ENCODE data around the gene TTC21B.
A peak's percentile ranks its signal among the peaks of the same experiment; 100 is the strongest.

TTC21B gene

DNA sequence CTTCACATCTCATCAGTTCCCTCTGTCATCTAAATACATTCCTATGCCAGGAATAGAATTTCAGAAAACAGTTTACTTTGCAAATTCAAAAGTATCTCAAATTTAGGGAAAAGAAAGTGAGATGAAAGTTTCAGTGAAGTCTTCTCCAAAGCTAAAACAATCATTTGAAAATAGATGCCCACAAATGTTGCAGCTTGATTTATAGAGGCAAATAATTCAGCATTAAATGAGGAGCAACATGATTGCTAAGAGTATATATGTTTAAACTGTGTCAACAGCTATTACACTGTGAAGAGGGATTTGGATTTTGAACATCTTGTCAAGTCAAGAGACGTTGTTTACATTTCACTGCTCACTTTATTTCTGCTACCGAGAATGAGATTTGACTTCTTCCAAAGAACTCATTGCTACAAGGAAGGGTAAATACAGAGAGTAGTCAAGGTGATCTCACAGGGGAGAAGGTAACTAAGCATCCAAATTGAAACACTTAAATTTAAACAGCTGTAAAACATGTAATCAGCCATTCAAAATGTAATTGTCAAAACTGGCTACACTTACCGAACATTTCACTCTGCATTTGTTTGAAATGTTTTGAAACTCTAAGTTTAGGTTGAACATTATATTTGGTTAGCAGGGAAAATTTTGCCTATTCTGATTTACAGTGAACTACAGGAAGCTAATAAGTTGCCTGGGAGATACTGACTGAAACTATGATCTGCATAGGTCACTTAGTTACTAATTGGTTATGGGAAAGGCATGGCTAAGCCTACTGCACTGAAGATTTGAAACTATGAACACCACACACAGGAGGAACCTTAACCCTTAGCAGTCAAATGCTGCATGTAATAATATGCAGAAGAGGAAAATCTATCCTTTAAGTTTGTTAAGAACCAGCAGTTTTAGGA is 126.3 kb downstream of the TTC21B start:
- in situ Hi-C loops (cut with HindIII; ENCODE audit: low sequenced_read_pairs), result no loop called here
- TF ChIP-seq, protein P1, sequence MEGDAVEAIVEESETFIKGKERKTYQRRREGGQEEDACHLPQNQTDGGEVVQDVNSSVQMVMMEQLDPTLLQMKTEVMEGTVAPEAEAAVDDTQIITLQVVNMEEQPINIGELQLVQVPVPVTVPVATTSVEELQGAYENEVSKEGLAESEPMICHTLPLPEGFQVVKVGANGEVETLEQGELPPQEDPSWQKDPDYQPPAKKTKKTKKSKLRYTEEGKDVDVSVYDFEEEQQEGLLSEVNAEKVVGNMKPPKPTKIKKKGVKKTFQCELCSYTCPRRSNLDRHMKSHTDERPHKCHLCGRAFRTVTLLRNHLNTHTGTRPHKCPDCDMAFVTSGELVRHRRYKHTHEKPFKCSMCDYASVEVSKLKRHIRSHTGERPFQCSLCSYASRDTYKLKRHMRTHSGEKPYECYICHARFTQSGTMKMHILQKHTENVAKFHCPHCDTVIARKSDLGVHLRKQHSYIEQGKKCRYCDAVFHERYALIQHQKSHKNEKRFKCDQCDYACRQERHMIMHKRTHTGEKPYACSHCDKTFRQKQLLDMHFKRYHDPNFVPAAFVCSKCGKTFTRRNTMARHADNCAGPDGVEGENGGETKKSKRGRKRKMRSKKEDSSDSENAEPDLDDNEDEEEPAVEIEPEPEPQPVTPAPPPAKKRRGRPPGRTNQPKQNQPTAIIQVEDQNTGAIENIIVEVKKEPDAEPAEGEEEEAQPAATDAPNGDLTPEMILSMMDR (IDR thresholded peaks at IDR 0.05; ENCODE audit: low read depth, low read length, missing control alignments), result no peak

DNA sequence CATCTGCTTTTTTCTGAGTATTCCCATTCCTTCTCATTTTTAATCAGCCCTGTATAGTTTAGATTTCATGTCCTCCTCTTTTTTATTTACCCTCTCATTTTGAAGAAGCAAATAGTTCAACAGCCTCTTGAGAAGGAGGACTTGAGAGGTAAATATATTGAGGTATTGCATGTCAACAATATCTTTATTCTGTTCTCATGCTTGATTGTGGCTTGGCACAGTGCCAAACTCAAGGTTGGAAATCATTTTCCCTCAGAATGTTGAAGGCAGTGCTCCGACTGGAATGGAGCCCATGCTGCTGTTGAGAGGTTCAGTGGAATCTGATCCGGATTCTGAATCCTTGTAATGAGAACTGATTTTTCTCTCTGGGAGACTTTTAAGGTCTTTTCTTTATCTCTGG is 128.5 kb downstream of the TTC21B start:
- TF ChIP-seq, protein P1 (IDR thresholded peaks at IDR 0.05; ENCODE audit: low read depth, low read length, missing control alignments), result no peak
- peak; percentile 87 for DNase-seq (ENCODE audit: low read depth)
- H3K4me3 ChIP-seq (ENCODE audit: low read depth, low read length), result no peak overlapping the region
- in situ Hi-C loops (cut with HindIII; ENCODE audit: low sequenced_read_pairs), result no loop called here

More for the DNA sequence above, 126.3 kb downstream of the TTC21B start:
- DNase-seq (ENCODE audit: low read depth), result no peak
- no peak overlapping the region for H3K4me3 ChIP-seq (ENCODE audit: low read depth, low read length)
